Endothelial cell (in vitro differentiated cells): ENCODE data around the gene NXPE3. TPM values are rescaled to one million over a fixed set of nuclear protein-coding genes. Genes with fewer than 3 reads are reported as not detected.

Source experiments
- DNase-seq: peaks from one replicate; pipeline ENCODE4 v3.0.0; 2021; ENCODE audit warnings: low spot score
- H3K27ac Mint-ChIP-seq: one replicate; pipeline ENCODE4 v1.8.0; 2021; ENCODE audit warnings: mixed read lengths, inconsistent platforms; ENCODE audit not compliant: unreplicated experiment
- H3K27me3 Mint-ChIP-seq: one replicate; pipeline ENCODE4 v1.8.0; 2021; ENCODE audit warnings: mild to moderate bottlenecking, moderate library complexity, mixed read lengths, inconsistent platforms; ENCODE audit not compliant: unreplicated experiment
- H3K36me3 Mint-ChIP-seq: one replicate; pipeline ENCODE4 v1.8.0; 2021; ENCODE audit warnings: mild to moderate bottlenecking, low read depth, mixed read lengths, inconsistent platforms; ENCODE audit not compliant: unreplicated experiment
- H3K4me1 Mint-ChIP-seq: one replicate; pipeline ENCODE4 v1.8.0; 2021; ENCODE audit warnings: mild to moderate bottlenecking, mixed read lengths, inconsistent platforms; ENCODE audit not compliant: unreplicated experiment
- H3K4me3 Mint-ChIP-seq: one replicate; pipeline ENCODE4 v1.8.0; 2021; ENCODE audit warnings: mild to moderate bottlenecking, mixed read lengths, inconsistent platforms; ENCODE audit not compliant: unreplicated experiment
- H3K9me3 Mint-ChIP-seq: one replicate; pipeline ENCODE4 v1.8.0; 2021; ENCODE audit warnings: mixed read lengths, inconsistent platforms; ENCODE audit not compliant: unreplicated experiment
- CTCF ChIP-seq: fragments of 200-600 bp; sonication (generic); IDR thresholded peaks from one replicate; pipeline ENCODE4 v1.5.0; 2021; ENCODE audit warnings: antibody characterized with exemption; ENCODE audit not compliant: unreplicated experiment
- total RNA-seq: library from RNA; stranded (reverse); fragmentation: NEBNext Ultra II Directional; extraction: Animal tissue kit (Norgen Biotek cat#: 25700); gene quantifications from one replicate; pipeline ENCODE4 v1.2.1, GENCODE V29; 2021; ENCODE audit not compliant: unreplicated experiment

NXPE3 gene
- total RNA-seq, 1 donor from 2014 or later, result 20.3 TPM

DNA sequence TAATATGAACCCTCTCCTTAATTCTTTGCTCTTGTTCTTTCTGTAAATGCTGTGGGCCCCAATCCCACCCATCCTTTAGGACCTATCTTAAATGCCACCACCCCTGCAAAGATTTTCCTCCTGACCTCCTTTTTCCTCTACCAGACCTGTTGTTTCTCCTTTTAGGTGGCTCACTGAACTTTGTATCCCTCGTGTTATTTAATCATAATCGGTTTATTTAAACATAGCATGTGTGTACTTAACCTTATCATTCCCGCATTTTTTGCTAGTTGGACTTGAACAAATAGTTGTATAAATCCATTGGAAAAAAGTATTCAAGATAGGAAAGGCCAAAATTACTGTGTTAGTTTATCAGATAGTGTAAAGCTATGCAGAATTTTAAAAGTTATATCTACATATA, 69.3 kb downstream of the NXPE3 start:
- no peak for DNase-seq
- Mint-ChIP-seq H3K36me3 (peaks cover 6% of the 10 kb centered on the region), H3K4me1 (peaks cover 20% of the 10 kb centered on the region), H3K27me3 (peaks cover 16% of the 10 kb centered on the region), H3K27ac (peak overlapping the region; percentile 92), H3K4me3 (peak overlapping the region; percentile 92), H3K9me3 (no peaks in the 10 kb centered on the region)
- TF ChIP-seq CTCF, result no peak

DNA sequence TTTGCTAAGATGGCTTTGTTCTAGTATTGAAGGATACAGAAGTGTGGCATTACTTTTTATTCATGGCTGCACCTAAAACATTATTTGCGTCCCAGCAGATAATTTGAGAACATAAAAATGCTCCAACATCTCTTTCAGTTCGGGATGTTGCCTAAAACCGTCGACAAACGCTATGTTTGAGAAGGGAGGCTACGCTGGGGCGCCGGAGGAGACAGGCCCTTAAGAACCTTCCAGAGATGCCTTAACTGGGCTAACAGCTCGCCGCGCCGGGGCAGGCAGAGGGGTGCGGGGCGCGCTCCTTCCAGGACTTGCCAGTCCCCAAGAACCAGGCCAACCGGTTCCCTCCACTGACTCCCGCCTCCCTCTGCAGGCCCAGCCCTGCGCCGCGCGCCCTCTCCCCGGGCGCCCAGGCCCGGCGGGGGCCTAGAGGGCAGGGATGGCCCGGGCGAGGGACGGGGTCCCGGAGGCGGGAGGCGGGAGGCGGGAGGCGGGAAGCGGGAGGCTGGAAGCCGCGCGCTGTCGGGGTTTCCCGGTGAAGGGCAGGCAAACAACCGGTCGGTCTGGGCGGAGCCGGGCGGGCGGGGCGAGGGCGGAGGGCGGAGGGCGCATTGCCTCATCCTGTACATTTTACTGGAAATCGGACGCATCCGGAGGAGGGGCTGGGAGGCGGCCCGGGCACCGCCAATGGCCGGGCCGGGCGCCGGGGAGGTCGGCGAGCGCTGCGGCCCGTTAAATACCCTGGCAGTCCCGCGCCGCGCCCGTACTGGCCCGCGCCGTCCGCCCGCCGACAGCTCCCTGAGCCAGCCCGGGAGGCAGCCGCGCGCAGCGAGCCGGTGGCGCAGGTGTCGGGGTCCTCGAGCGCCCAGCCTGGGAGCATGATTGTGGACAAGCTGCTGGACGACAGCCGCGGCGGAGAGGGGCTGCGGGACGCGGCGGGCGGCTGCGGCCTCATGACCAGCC, 70.0 kb downstream of the NXPE3 start, which contains the start of gene NFKBIZ:
Gene NFKBIZ (plus strand): TSS at position 761 of the 960 bp plus-strand sequence. CDS start 115 bp downstream, at position 876.
- peaks cover 16% of the 10 kb centered on the region for H3K27me3 Mint-ChIP-seq
- TF ChIP-seq CTCF, result no peak
- H3K4me1 Mint-ChIP-seq, result peaks cover 23% of the 10 kb centered on the region
- peak; percentile 94 for DNase-seq
- peaks cover 10% of the 10 kb centered on the region for H3K36me3 Mint-ChIP-seq
- peak within 1 kb of the TSS; percentile 97 for H3K4me3 Mint-ChIP-seq
- H3K9me3 Mint-ChIP-seq, result no peaks in the 10 kb centered on the region
- peak within 1 kb of the TSS; percentile 98 for H3K27ac Mint-ChIP-seq

DNA sequence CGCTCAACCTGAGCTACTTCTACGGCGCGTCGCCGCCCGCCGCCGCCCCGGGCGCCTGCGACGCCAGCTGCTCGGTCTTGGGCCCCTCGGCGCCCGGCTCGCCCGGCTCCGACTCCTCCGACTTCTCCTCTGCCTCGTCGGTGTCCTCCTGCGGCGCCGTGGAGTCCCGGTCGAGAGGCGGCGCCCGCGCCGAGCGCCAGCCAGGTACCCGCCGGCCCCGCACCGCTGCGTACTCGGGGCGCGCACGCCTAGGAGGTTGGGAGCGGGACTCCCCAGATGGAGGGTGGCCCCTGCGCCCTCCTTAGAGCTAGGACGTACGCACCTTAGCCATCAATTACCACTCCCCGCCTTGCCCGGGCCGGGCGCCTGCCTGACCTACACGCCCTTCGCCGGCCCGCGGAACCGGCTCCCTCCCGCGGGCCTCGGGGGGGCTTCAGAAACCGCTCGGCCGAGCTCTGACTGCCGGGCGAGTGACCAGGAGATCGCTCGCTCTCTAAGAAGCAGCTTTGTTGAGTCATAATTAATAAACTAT, 70.8 kb downstream of the NXPE3 start:
- Mint-ChIP-seq H3K4me1 (peaks cover 23% of the 10 kb centered on the region), H3K36me3 (peaks cover 17% of the 10 kb centered on the region), H3K9me3 (no peaks in the 10 kb centered on the region), H3K27ac (peak overlapping the region; percentile 98), H3K4me3 (peak overlapping the region; percentile 97), H3K27me3 (peaks cover 16% of the 10 kb centered on the region)
- peak; percentile 49 for DNase-seq
- no peak for TF ChIP-seq CTCF

GRCh38 chr3:101850246-101851051, 71.4 kb downstream of the NXPE3 start:
- Mint-ChIP-seq H3K4me3 (peak overlapping the region; percentile 97), H3K27ac (peak overlapping the region; percentile 98), H3K27me3 (peaks cover 16% of the 10 kb centered on the region), H3K36me3 (peaks cover 23% of the 10 kb centered on the region), H3K9me3 (no peaks in the 10 kb centered on the region), H3K4me1 (peaks cover 23% of the 10 kb centered on the region)
- TF ChIP-seq CTCF, result no peak
- no peak for DNase-seq
